ENCODE measurements around the gene ALKAL2. TPM values are rescaled to one million over a fixed set of nuclear protein-coding genes. Genes with fewer than 3 reads are reported as not detected.
A peak's percentile ranks its signal among the peaks of the same experiment; 100 is the strongest.

ALKAL2 gene
- total RNA-seq, 1 experiment from 2014 or later = 3.5 TPM

DNA sequence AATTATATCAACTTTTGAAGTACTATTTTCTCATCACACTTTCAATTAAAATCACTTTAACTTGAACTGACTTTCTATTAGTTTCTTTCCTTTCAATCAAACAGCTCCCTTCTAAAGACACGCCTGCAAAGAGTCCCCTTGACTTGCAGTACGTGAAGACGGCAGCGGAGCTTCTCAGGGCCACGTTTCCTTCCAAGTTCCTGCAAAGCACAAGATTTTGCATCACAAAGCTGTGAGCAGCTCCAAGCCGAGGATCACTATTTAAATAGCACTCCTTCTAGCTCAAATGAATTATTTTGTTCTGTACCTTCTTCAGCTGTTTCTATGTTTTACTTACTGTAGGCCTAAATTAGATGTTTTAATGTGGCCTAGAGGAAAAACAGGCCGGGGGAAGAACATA, 54.9 kb downstream of the ALKAL2 start:
- TF ChIP-seq ZNF423 (CRISPR knock-in tag; IDR thresholded peaks at IDR 0.05) = no peak
- ChIA-PET CTCF (interaction anchor here (0.7 to 3.3 kb wide), 8 partner anchors 13 to 152 kb away, joined by 3 to 31 read pairs (median 3); partner anchors contain the start of gene ALKAL2), POLR2A (no interaction called here)
- Mint-ChIP-seq H3K4me1 (peaks cover 27% of the 10 kb centered on the region), H3K27ac (peak overlapping the region; percentile 93; the same call in 1 of the 2 replicates), H3K36me3 (peaks cover 5% of the 10 kb centered on the region), H3K27me3 (ENCODE audit: low read depth) (no peaks in the 10 kb centered on the region), H3K9me3 (no peaks in the 10 kb centered on the region), H3K4me3 (0 out of 2 replicates have a peak overlapping the region, but pooled peaks have one; percentile 7)
- ATAC-seq (peak; percentile 96), DNase-seq (ENCODE audit: low spot score) (peak; percentile 56)

- peaks cover 9% of the 10 kb centered on the region for H3K36me3 Mint-ChIP-seq
- ChIA-PET CTCF (no interaction called here), POLR2A (no interaction called here)
- H3K27me3 Mint-ChIP-seq (ENCODE audit: low read depth) = no peaks in the 10 kb centered on the region
- TF ChIP-seq CREB1 (CRISPR knock-in tag; IDR thresholded peaks at IDR 0.05) (no peak), ZNF671 (CRISPR knock-in tag; IDR thresholded peaks at IDR 0.05) (no peak), ZSCAN18 (CRISPR knock-in tag; IDR thresholded peaks at IDR 0.05) (no peak), IRF1 (CRISPR knock-in tag; IDR thresholded peaks at IDR 0.05) (no peak), FOXJ3 (CRISPR knock-in tag; IDR thresholded peaks at IDR 0.05; ENCODE audit: borderline replicate concordance) (no peak), KAT7 (CRISPR knock-in tag; IDR thresholded peaks at IDR 0.05; ENCODE audit: borderline replicate concordance) (no peak), NFE2L1 (CRISPR knock-in tag; IDR thresholded peaks at IDR 0.05) (no peak), ZNF138 (CRISPR knock-in tag; conservative IDR thresholded peaks at IDR 0.05) (no peak), ELF4 (CRISPR knock-in tag; IDR thresholded peaks at IDR 0.05; ENCODE audit: low read depth) (no peak)
- TF ChIP-seq, protein P1, sequence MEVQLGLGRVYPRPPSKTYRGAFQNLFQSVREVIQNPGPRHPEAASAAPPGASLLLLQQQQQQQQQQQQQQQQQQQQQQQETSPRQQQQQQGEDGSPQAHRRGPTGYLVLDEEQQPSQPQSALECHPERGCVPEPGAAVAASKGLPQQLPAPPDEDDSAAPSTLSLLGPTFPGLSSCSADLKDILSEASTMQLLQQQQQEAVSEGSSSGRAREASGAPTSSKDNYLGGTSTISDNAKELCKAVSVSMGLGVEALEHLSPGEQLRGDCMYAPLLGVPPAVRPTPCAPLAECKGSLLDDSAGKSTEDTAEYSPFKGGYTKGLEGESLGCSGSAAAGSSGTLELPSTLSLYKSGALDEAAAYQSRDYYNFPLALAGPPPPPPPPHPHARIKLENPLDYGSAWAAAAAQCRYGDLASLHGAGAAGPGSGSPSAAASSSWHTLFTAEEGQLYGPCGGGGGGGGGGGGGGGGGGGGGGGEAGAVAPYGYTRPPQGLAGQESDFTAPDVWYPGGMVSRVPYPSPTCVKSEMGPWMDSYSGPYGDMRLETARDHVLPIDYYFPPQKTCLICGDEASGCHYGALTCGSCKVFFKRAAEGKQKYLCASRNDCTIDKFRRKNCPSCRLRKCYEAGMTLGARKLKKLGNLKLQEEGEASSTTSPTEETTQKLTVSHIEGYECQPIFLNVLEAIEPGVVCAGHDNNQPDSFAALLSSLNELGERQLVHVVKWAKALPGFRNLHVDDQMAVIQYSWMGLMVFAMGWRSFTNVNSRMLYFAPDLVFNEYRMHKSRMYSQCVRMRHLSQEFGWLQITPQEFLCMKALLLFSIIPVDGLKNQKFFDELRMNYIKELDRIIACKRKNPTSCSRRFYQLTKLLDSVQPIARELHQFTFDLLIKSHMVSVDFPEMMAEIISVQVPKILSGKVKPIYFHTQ (CRISPR knock-in tag; IDR thresholded peaks at IDR 0.05) = no peak
- TF ChIP-seq, protein P2, sequence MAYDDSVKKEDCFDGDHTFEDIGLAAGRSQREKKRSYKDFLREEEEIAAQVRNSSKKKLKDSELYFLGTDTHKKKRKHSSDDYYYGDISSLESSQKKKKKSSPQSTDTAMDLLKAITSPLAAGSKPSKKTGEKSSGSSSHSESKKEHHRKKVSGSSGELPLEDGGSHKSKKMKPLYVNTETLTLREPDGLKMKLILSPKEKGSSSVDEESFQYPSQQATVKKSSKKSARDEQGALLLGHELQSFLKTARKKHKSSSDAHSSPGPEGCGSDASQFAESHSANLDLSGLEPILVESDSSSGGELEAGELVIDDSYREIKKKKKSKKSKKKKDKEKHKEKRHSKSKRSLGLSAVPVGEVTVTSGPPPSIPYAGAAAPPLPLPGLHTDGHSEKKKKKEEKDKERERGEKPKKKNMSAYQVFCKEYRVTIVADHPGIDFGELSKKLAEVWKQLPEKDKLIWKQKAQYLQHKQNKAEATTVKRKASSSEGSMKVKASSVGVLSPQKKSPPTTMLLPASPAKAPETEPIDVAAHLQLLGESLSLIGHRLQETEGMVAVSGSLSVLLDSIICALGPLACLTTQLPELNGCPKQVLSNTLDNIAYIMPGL (CRISPR knock-in tag; IDR thresholded peaks at IDR 0.05) = no peak
- no peak overlapping the region for H3K4me3 Mint-ChIP-seq
- H3K4me1 Mint-ChIP-seq = peaks cover 27% of the 10 kb centered on the region
- no peak for DNase-seq (ENCODE audit: low spot score)
- no peak for ATAC-seq
- no peak overlapping the region for H3K27ac Mint-ChIP-seq
- H3K9me3 Mint-ChIP-seq = no peaks in the 10 kb centered on the region
These were observed 56.2 kb downstream of the ALKAL2 start for GRCh38 chr2:231521-232185.

Other genes starting within 250 kb of the ALKAL2 start
- gene FAM110C, start 241.6 kb downstream of the ALKAL2 start, total RNA-seq (2021) = 6.1 to 7.7 TPM (median 7.3 TPM) in 3 replicates
- 26.4 to 34.4 TPM (median 31.3 TPM) in 3 replicates for gene SH3YL1, start 24.1 kb downstream of the ALKAL2 start, total RNA-seq (2021)
- 145 to 150 TPM (median 146 TPM) in 3 replicates for gene ACP1, start 23.1 kb downstream of the ALKAL2 start, total RNA-seq (2021)